ENCODE results near the gene DNAH3.

The DNAH3 gene

GRCh38 chr16:20911361-20911760, 239.3 kb downstream of the DNAH3 start:
- Mint-ChIP-seq H3K4me1 (ENCODE audit: low read depth) (peaks cover 69% of the 10 kb centered on the region), H3K27me3 (no peaks in the 10 kb centered on the region), H3K9me3 (no peaks in the 10 kb centered on the region), H3K4me3 (peak overlapping the region; percentile 56), H3K36me3 (ENCODE audit: low read depth) (peaks cover 18% of the 10 kb centered on the region), H3K27ac (peak overlapping the region; percentile 96)
- intact Hi-C loops (cut with micrococcal nuclease): loop anchor here (1.0 kb wide), 1 partner anchor 11 kb away; the partner anchor contains the start of genes DCUN1D3 and LYRM1

DNA sequence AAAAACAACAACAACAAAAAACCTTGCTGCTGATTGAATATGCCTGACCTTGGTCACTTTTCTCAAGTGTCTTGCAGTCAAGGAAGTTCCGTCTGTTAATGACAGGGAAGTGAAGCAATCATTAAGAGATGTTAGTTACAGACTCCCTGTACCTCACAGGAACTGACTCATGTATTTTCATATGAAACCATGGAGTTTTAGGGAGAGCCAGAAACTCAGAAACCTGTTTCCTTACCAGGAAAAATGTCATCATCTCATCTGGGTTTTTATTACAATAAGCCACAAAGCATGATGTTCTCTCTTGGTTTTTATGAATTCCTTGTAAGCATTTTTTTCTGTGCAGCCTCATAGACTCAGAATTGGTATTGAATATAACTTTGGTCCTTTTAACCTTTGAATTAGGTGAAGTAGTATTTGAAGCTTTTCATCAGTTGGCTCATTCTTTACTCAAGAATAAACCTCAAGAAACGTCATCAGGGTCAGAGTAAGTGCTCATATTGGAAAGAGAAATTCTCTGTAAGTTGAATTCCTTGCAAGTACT, 239.8 kb downstream of the DNAH3 start:
- peak overlapping the region; percentile 96 for H3K27ac Mint-ChIP-seq

GRCh38 chr16:20906341-20907255, 244.0 kb downstream of the DNAH3 start:
- Mint-ChIP-seq H3K27me3 (no peaks in the 10 kb centered on the region), H3K4me1 (ENCODE audit: low read depth) (peaks cover 93% of the 10 kb centered on the region), H3K36me3 (ENCODE audit: low read depth) (peaks cover 34% of the 10 kb centered on the region), H3K9me3 (no peaks in the 10 kb centered on the region), H3K27ac (peak overlapping the region; percentile 42), H3K4me3 (no peak overlapping the region)
- intact Hi-C loops (cut with micrococcal nuclease): no loop called here

More for the DNA sequence above, 239.8 kb downstream of the DNAH3 start:
- intact Hi-C loops (cut with micrococcal nuclease): loop anchor here (1.0 kb wide), 1 partner anchor 11 kb away; the partner anchor contains the start of genes DCUN1D3 and LYRM1
- peaks cover 69% of the 10 kb centered on the region for H3K4me1 Mint-ChIP-seq (ENCODE audit: low read depth)
- peaks cover 18% of the 10 kb centered on the region for H3K36me3 Mint-ChIP-seq (ENCODE audit: low read depth)
- H3K4me3 Mint-ChIP-seq: peak overlapping the region; percentile 56
- no peaks in the 10 kb centered on the region for H3K9me3 Mint-ChIP-seq
- no peaks in the 10 kb centered on the region for H3K27me3 Mint-ChIP-seq

DNA sequence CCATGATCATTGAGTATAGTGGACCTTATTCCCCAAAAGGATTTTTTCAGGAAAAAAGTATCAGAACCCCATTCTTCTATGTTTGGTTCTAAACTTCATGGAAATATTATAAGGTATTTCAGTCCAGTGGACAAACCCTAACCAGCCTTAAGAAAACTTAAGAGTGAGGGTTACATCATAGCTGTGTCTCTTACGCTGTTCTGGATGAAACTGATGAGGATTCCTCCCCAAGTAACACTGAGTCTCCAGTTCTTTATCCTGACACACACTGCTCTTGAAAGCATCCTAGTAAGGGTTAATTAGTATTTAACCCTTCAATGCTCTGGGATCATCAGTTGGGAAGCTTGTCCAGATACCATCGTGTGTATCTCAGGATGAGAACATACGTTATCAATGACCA, 245.1 kb downstream of the DNAH3 start:
- Mint-ChIP-seq H3K27ac (peak overlapping the region; percentile 42), H3K4me1 (ENCODE audit: low read depth) (peaks cover 91% of the 10 kb centered on the region), H3K27me3 (no peaks in the 10 kb centered on the region), H3K4me3 (no peak overlapping the region), H3K36me3 (ENCODE audit: low read depth) (peaks cover 44% of the 10 kb centered on the region), H3K9me3 (no peaks in the 10 kb centered on the region)
- intact Hi-C loops (cut with micrococcal nuclease): no loop called here

DNA sequence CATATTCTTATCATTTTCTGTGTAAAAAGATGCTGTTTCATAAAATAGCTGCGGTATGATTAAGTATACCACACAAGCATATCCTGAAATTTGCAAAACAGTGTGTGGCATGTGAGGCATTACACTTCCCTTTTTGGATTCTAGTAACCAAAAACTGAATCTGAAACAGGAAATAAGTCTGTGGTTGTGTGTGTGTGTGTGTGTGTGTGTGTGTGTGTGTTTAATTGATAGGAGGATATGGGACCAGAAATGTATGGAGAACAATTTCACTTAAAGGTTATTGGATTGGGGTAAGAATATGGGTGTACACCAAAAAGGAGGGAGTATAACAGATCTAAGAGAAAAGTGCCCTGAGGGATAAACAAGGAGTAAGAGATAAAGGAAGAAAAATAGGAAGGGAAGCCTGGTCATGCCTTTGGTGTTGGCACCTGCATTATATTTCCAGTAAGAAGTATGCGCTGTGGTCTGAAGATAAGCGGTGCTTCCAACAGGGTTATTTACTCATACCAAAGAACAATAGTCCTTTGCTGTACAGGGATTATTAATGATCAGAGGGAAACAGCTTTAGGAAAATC, 246.1 kb downstream of the DNAH3 start:
- H3K36me3 Mint-ChIP-seq (ENCODE audit: low read depth): peaks cover 54% of the 10 kb centered on the region

GRCh38 chr16:20903899-20904506, 246.6 kb downstream of the DNAH3 start:
- Mint-ChIP-seq H3K4me3 (peak overlapping the region; percentile 45), H3K9me3 (no peaks in the 10 kb centered on the region), H3K4me1 (ENCODE audit: low read depth) (peaks cover 84% of the 10 kb centered on the region), H3K27ac (peak overlapping the region; percentile 99), H3K36me3 (ENCODE audit: low read depth) (peaks cover 60% of the 10 kb centered on the region), H3K27me3 (no peaks in the 10 kb centered on the region)
- intact Hi-C loops (cut with micrococcal nuclease): loop anchor here (5.0 kb wide), 1 partner anchor 38 kb away; no protein-coding TSS in a partner anchor

More for the DNA sequence above, 246.1 kb downstream of the DNAH3 start:
- H3K9me3 Mint-ChIP-seq: no peaks in the 10 kb centered on the region
- peak overlapping the region; percentile 99 for H3K27ac Mint-ChIP-seq
- no peaks in the 10 kb centered on the region for H3K27me3 Mint-ChIP-seq
- H3K4me3 Mint-ChIP-seq: peak overlapping the region; percentile 63
- H3K4me1 Mint-ChIP-seq (ENCODE audit: low read depth): peaks cover 83% of the 10 kb centered on the region
- intact Hi-C loops (cut with micrococcal nuclease): loop anchor here (5.0 kb wide), 1 partner anchor 38 kb away; no protein-coding TSS in a partner anchor

- no peaks in the 10 kb centered on the region for H3K9me3 Mint-ChIP-seq
- no peaks in the 10 kb centered on the region for H3K27me3 Mint-ChIP-seq
- H3K4me3 Mint-ChIP-seq: peak overlapping the region; percentile 45
- intact Hi-C loops (cut with micrococcal nuclease): loop anchor here (5.0 kb wide), 1 partner anchor 39 kb away; no protein-coding TSS in a partner anchor
- peak overlapping the region; percentile 99 for H3K27ac Mint-ChIP-seq
- H3K4me1 Mint-ChIP-seq (ENCODE audit: low read depth): peaks cover 84% of the 10 kb centered on the region
- peaks cover 67% of the 10 kb centered on the region for H3K36me3 Mint-ChIP-seq (ENCODE audit: low read depth)
These were observed 247.3 kb downstream of the DNAH3 start for GRCh38 chr16:20903116-20903898.

DNA sequence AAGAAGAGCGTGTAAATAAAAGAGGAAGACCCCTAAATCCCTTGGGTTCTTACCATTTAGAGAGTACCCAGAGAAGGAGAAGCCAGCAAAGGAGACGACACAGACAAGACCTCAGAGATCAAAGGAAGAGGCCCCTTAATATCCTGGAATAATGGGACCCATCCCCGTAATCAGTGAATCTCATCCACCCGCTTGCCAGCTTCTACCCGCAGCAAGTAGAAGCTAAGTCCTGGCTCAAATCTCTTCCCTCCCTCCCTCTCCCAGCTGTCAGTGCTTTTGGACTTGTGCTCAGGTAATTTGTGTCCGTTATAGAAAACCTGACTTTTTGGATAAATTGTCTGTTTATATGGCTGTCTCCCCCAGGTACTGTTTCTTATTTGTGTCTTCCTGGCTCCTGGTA, 248.2 kb downstream of the DNAH3 start:
- intact Hi-C loops (cut with micrococcal nuclease): loop anchor here (5.0 kb wide), 1 partner anchor 40 kb away; no protein-coding TSS in a partner anchor
- Mint-ChIP-seq H3K36me3 (ENCODE audit: low read depth) (peaks cover 69% of the 10 kb centered on the region), H3K4me1 (ENCODE audit: low read depth) (peaks cover 84% of the 10 kb centered on the region), H3K27ac (peak overlapping the region; percentile 99), H3K4me3 (peak overlapping the region; percentile 95), H3K9me3 (no peaks in the 10 kb centered on the region), H3K27me3 (no peaks in the 10 kb centered on the region)

DNA sequence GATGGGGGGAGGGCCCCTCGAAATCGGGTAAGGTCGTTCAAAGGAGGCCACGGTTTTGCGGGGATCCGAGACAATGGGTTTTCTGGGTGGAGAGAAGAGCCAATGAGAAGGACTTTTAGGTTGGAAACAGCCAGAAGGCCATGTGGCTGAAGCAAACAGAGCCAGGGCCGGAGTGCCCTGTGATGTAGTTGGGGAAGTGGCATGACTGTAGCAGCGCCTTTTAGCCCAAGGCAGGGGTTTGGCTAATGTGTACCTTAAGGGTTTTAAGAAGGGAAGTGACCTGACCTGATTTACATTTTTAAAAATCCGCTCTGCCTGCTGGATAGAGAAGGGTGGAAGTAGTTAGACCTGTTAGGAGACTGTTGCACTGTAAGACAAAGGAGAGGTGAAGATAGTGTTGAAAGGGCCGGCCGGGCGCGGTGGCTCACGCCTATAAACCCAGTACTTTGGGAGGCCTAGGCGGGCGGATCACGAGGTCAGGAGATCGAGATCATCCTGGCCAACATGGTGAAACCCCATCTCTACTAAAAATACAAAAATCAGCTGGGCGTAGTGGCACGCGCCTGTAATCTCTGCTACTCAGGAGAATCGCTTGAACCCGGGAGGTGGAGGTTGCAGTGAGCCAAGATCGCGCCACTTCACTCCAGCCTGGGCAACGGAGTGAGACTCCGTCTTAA, 249.1 kb downstream of the DNAH3 start:
- peak overlapping the region; percentile 99 for H3K27ac Mint-ChIP-seq
- no peaks in the 10 kb centered on the region for H3K9me3 Mint-ChIP-seq
- H3K4me3 Mint-ChIP-seq: peak overlapping the region; percentile 95
- H3K4me1 Mint-ChIP-seq (ENCODE audit: low read depth): peaks cover 83% of the 10 kb centered on the region
- intact Hi-C loops (cut with micrococcal nuclease): loop anchor here (2.0 to 5.0 kb wide), 2 partner anchors 17 to 41 kb away; no protein-coding TSS in a partner anchor
- no peaks in the 10 kb centered on the region for H3K27me3 Mint-ChIP-seq
- H3K36me3 Mint-ChIP-seq (ENCODE audit: low read depth): peaks cover 76% of the 10 kb centered on the region

DNA sequence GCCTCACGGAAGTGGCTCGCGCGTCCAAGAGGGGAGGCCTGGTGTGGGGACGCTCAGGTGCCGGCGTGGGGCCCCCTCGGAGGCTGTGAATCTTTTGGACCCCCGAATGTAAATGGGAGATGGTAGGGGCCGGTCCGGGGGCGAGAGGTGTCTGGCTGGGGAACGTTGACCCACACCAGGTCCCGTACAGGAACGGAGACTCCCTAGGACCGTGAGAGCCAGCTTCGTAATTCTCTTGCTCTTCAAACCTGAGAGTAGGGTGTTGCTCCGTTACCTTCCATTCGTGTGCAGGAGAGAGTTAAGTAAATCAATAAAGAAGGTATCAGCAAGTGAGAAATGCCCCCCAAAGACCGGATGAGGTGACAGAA, 249.6 kb downstream of the DNAH3 start:
- Mint-ChIP-seq H3K9me3 (no peaks in the 10 kb centered on the region), H3K4me3 (peak overlapping the region; percentile 95), H3K27me3 (no peaks in the 10 kb centered on the region), H3K4me1 (ENCODE audit: low read depth) (peaks cover 77% of the 10 kb centered on the region), H3K27ac (peak overlapping the region; percentile 99), H3K36me3 (ENCODE audit: low read depth) (peaks cover 79% of the 10 kb centered on the region)
- intact Hi-C loops (cut with micrococcal nuclease): loop anchor here (2.0 to 5.0 kb wide), 2 partner anchors 18 to 41 kb away; no protein-coding TSS in a partner anchor

GRCh38 chr16:20900299-20901067, 250.2 kb downstream of the DNAH3 start, which contains the start of the genes DCUN1D3 and LYRM1:
Gene DCUN1D3 (minus strand): TSS chr16:20900358. CDS start chr16:20862538, 37,820 bp downstream.
Gene LYRM1 (plus strand): TSS chr16:20900771. CDS start chr16:20915556, 14,785 bp downstream.
- Mint-ChIP-seq H3K27ac (peak within 1 kb of the TSS; percentile 99), H3K4me3 (peak within 1 kb of the TSS; percentile 95), H3K36me3 (ENCODE audit: low read depth) (peaks cover 81% of the 10 kb centered on the region), H3K4me1 (ENCODE audit: low read depth) (peaks cover 76% of the 10 kb centered on the region), H3K9me3 (no peaks in the 10 kb centered on the region), H3K27me3 (no peaks in the 10 kb centered on the region)
- intact Hi-C loops (cut with micrococcal nuclease): loop anchor here (1.0 to 5.0 kb wide), 3 partner anchors 11 to 42 kb away; no protein-coding TSS in a partner anchor

Data from dendritic cell treated with granulocyte-macrophage colony-stimulating factor and Interleukin-4, amounts not matched to agents 40 ng/mL and 50 ng/mL, for 4 days (primary cell).